Subcutaneous abdominal adipose tissue (tissue), 5 donors: ENCODE data around the gene FAM168A.
A peak's percentile ranks its signal among the peaks of the same experiment; 100 is the strongest.
"Not testable (repeated sequence)": the region's sequence is repeated elsewhere in the genome, so short reads cannot be mapped to it uniquely, and the experiment has no call there.

Source experiments
- H3K27ac ChIP-seq: one replicate; pipeline ENCODE4 v1.7.0; 2013; ENCODE audit warnings: low read depth, mild to moderate bottlenecking, inconsistent platforms, low read length, moderate library complexity
- H3K27me3 ChIP-seq, 5 donors: one replicate each; pipeline ENCODE4 v1.7.0; 2013; ENCODE audit warnings: low read length in 5 of 5, inconsistent platforms in 1 of 5; ENCODE audit not compliant: control insufficient read depth in 5 of 5, insufficient read depth in 4 of 5
- H3K36me3 ChIP-seq, 5 donors: one replicate each; pipeline ENCODE4 v1.7.0; 2013; ENCODE audit warnings: low read length in 5 of 5; ENCODE audit not compliant: control insufficient read depth in 5 of 5, insufficient read depth in 5 of 5
- H3K4me1 ChIP-seq, 5 donors: one replicate each; pipeline ENCODE4 v1.7.0; 2013; ENCODE audit warnings: low read length in 5 of 5, mild to moderate bottlenecking in 3 of 5, moderate library complexity in 1 of 5; ENCODE audit not compliant: control insufficient read depth in 5 of 5, insufficient read depth in 5 of 5
- H3K4me3 ChIP-seq, 5 donors: one replicate each; pipeline ENCODE4 v1.7.0; 2013; ENCODE audit warnings: low read length in 5 of 5, low read depth in 1 of 5
- H3K9ac ChIP-seq, 5 donors: one replicate each; pipeline ENCODE4 v1.7.0; 2013; ENCODE audit warnings: low read length in 5 of 5, mild to moderate bottlenecking in 4 of 5, moderate library complexity in 3 of 5
- H3K9me3 ChIP-seq, 5 donors: one replicate each; pipeline ENCODE4 v1.7.0; 2013; ENCODE audit warnings: low read length in 5 of 5; ENCODE audit not compliant: control insufficient read depth in 5 of 5
- donor health status: healthy.
- donor health status: healthy.
- donor health status: healthy.
- donor health status: healthy.
- donor health status: healthy.

The FAM168A gene

GRCh38 chr11:73480677-73481076 lies 117.2 kb downstream of the FAM168A start:
- no peak overlapping the region for H3K9ac ChIP-seq
- H3K4me1 ChIP-seq = no peaks in the 10 kb centered on the region
- H3K9me3 ChIP-seq = peaks cover 2 to 9% (median 7%) of the 10 kb centered on the region in 5 donors
- H3K27ac ChIP-seq = no peak overlapping the region
- no peak overlapping the region for H3K4me3 ChIP-seq
- H3K27me3 ChIP-seq = no peaks in the 10 kb centered on the region
- H3K36me3 ChIP-seq = no peaks in the 10 kb centered on the region

DNA sequence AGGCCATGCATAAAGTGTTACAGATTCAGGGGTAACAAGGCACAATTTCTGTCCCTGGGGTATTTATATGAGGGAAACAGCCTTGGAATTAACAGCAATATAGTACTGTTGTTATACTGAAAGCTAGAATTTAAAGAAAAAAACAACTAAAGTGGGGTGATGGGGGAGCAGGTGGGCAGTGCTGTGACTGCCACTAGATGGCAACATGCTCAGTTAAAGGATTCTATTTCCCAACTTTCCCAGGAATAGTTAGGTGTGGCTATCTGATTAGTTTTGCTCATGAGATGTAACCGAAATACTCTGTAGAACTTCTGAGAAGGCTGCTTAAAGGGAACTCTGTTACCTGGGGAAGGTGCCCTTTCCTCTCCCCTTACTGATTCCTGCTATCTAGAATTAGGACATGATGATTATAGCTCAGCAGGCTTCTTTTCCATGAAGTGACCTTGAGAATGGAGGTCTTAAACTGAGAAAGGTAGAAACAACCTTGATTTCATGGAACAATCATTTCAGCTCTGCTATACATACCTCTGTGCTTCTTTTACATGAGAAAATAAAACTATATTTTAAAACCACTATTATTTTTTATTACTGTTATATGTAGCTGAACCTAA lies 119.1 kb downstream of the FAM168A start:
- H3K27ac ChIP-seq = no peak overlapping the region
- H3K27me3 ChIP-seq = no peaks in the 10 kb centered on the region
- H3K4me3 ChIP-seq = no peak overlapping the region
- no peak overlapping the region for H3K9ac ChIP-seq
- H3K36me3 ChIP-seq = no peaks in the 10 kb centered on the region
- peaks cover 2 to 9% (median 7%) of the 10 kb centered on the region in 5 donors for H3K9me3 ChIP-seq
- no peaks in the 10 kb centered on the region for H3K4me1 ChIP-seq

DNA sequence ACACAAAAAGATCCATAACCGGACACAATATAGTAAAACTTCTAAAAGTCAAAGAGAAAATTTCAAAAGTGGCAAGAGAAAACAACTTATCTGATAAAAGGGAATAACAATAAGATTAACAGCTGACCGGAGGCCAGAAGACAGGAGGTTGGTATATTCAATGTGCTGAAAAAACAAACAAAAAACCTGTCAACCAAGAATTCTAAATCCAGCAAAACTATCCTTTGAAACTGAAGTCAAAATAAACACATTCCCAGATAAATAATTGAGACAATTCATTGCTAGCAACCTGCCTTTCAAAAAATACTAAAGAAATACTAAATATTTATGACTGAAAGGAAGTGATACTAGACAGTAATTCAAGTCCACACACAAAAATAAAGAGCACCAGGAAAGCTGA lies 120.4 kb downstream of the FAM168A start:
- H3K4me1 ChIP-seq = no peaks in the 10 kb centered on the region
- no peak overlapping the region for H3K27ac ChIP-seq
- H3K9me3 ChIP-seq = peaks cover 2 to 9% (median 7%) of the 10 kb centered on the region in 5 donors
- no peak overlapping the region for H3K4me3 ChIP-seq
- no peaks in the 10 kb centered on the region for H3K27me3 ChIP-seq
- H3K9ac ChIP-seq = no peak overlapping the region
- H3K36me3 ChIP-seq = no peaks in the 10 kb centered on the region

DNA sequence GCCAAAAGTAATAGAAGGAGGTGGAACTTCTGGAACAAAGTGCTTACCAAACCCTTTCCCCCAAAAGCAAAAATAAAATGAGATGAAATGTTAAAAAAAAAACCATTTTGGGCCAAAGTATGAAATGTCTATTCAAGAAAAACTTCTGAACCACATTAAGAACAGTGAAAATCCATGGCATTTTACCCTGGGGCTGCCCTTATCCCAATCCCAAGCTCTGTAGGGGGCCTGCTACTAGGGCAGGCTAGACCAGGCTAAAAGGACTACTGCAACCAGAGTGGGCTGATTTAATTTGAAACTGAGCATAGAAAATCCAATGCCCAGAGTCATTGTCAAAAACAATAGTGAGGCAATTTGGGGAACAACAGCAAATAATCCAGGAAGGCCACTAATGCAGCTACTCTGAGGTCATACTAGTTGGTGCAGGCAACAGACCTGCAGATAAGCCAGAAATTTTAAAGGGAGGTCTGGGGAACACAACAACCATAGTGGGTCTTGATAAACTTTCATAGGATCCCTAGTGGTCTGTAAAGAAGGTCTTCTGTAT lies 122.3 kb downstream of the FAM168A start:
- Histone ChIP-seq H3K9me3 (peaks cover 2 to 9% (median 7%) of the 10 kb centered on the region in 5 donors), H3K36me3 (no peaks in the 10 kb centered on the region), H3K4me3 (no peak overlapping the region), H3K9ac (no peak overlapping the region), H3K4me1 (no peaks in the 10 kb centered on the region), H3K27me3 (no peaks in the 10 kb centered on the region), H3K27ac (no peak overlapping the region)

DNA sequence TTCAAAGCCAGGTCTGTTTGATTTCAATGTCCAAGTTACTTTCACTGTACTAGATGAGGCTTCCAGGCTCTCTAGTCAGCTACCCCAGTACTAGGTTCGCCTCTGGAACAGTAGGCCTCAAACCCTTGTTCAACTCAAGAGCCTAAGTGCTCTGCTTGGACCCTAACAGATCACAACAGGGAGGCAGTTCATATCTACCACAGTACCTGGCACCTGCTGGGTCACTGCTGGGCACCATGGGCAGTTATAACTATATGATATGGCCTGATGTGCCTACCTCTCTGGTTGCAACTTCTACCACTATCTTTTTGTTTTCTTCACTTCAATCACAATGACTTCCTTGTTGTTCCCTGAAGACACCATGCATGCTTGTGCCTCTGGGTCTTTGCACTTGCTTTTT lies 124.7 kb downstream of the FAM168A start:
- Histone ChIP-seq H3K4me3 (no peak overlapping the region), H3K27me3 (no peaks in the 10 kb centered on the region), H3K9me3 (peaks cover 2 to 9% (median 7%) of the 10 kb centered on the region in 5 donors), H3K4me1 (peaks cover 2 to 16% (median 14%) of the 10 kb centered on the region in 5 donors), H3K9ac (no peak overlapping the region), H3K27ac (no peak overlapping the region), H3K36me3 (peaks cover 0 to 2% (median 0%) of the 10 kb centered on the region in 5 donors)

GRCh38 chr11:73470036-73470612 lies 127.8 kb downstream of the FAM168A start:
- H3K27me3 ChIP-seq, H3K36me3 ChIP-seq, H3K27ac ChIP-seq, H3K4me3 ChIP-seq, H3K9me3 ChIP-seq, H3K9ac ChIP-seq: not testable (repeated sequence)
- peaks cover 5 to 45% (median 42%) of the 10 kb centered on the region in 5 donors for H3K4me1 ChIP-seq

GRCh38 chr11:73469401-73469800 lies 128.5 kb downstream of the FAM168A start:
- no peak overlapping the region for H3K4me3 ChIP-seq
- no peaks in the 10 kb centered on the region for H3K27me3 ChIP-seq
- peaks cover 5 to 47% (median 45%) of the 10 kb centered on the region in 5 donors for H3K4me1 ChIP-seq
- peak overlapping the region; percentile 61 for H3K27ac ChIP-seq
- no peaks in the 10 kb centered on the region for H3K9me3 ChIP-seq
- H3K9ac ChIP-seq = peak overlapping the region in 1 of 5 donors; percentile 16
- H3K36me3 ChIP-seq = peaks cover 0 to 2% (median 0%) of the 10 kb centered on the region in 5 donors

DNA sequence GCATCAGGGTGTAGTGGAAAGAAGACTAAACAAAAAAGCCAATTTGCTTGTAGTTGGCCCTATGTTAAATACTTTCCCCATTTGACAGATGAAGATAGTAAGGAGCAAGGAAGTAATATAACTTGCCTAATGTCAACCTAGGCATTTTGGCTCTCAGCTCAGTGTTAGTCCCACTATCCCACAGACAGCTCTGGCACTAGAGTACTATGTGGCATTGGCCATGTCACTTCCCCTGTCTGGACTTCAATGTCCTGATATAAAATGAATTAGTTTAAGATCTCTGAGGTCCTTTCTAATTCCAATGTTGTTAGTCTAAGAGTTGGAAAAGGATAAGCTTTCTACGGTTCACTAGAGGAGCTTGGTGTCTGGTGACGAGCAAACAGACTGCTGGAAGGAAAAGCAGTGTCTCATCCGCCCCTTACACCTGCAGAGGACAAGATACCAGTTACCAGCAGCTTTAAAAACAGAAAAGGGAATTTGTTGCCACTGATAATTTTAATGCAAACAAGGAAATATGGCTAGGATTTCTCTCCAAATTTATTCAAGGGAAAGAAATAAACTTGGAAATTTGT lies 129.2 kb downstream of the FAM168A start:
- no peak overlapping the region for H3K4me3 ChIP-seq
- H3K4me1 ChIP-seq = peaks cover 5 to 47% (median 45%) of the 10 kb centered on the region in 5 donors
- peak overlapping the region; percentile 61 for H3K27ac ChIP-seq
- peaks cover 0 to 2% (median 0%) of the 10 kb centered on the region in 5 donors for H3K36me3 ChIP-seq
- no peaks in the 10 kb centered on the region for H3K9me3 ChIP-seq
- peak overlapping the region in 1 of 5 donors; percentile 3 for H3K9ac ChIP-seq
- no peaks in the 10 kb centered on the region for H3K27me3 ChIP-seq

- Histone ChIP-seq H3K36me3 (peaks cover 0 to 2% (median 0%) of the 10 kb centered on the region in 5 donors), H3K9ac (peak overlapping the region in 2 of 5 donors; percentile 3 to 12), H3K4me1 (peaks cover 5 to 48% (median 45%) of the 10 kb centered on the region in 5 donors), H3K27me3 (no peaks in the 10 kb centered on the region), H3K9me3 (no peaks in the 10 kb centered on the region), H3K27ac (peak overlapping the region; percentile 61), H3K4me3 (no peak overlapping the region)
Measured at GRCh38 chr11:73467505-73467904, 130.4 kb downstream of the FAM168A start.

GRCh38 chr11:73466643-73467042 lies 131.3 kb downstream of the FAM168A start:
- H3K9ac ChIP-seq = no peak overlapping the region
- no peak overlapping the region for H3K4me3 ChIP-seq
- H3K4me1 ChIP-seq = peaks cover 5 to 56% (median 53%) of the 10 kb centered on the region in 5 donors
- peaks cover 0 to 2% (median 0%) of the 10 kb centered on the region in 5 donors for H3K36me3 ChIP-seq
- no peaks in the 10 kb centered on the region for H3K27me3 ChIP-seq
- H3K9me3 ChIP-seq = no peaks in the 10 kb centered on the region
- H3K27ac ChIP-seq = peak overlapping the region; percentile 61
